Measurements from ENCODE around the gene ONECUT3. TPM values are rescaled to one million over a fixed set of nuclear protein-coding genes. Genes with fewer than 3 reads are reported as not detected.

The ONECUT3 gene
- total and polyA plus RNA-seq, 12 donors, result under 0.01 TPM; not detected in 11

DNA sequence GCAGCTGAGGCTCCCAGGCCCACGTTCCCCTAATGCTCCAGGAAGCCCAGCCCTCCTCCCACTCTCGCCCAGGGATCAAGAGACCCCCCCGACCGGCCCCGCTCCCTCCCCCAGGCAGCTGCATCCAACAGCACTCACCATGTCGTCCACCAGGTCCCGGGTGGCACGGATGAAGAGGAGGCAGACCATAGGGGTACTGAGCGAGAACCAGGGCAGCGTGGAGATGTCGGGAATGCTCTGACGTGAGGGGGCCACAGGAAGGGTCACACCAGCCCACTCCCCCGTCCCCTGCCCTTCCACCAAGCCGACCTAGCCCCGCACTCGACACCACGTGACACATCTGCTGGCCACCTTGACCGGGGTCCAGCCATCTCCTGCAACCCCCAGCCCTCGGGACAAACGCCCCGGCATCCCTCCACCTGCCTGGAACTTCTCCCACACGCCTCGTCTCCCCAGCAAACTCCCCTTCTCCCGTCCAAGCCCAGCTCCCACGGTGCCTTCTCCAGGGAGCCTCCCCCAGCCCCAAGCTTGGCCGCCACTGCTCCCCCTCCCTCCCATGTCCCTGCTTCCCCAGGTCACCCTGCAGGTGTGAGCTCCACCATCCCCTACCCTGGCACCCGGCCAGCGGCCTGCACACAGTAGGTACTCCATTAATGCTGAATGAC is 53.9 kb downstream of the ONECUT3 start:
- no peaks in the 10 kb centered on the region for H3K9me3 ChIP-seq (replicated peaks in 1 of 3)
- no peaks in the 10 kb centered on the region for H3K36me3 ChIP-seq (replicated peaks in 1 of 2)
- WGBS, 4 donors, result 75 to 86% (median 79%) methylated on average over 24 to 28 of the region's 28 CpGs
- H3K4me1 ChIP-seq (replicated peaks in 1 of 2), result peaks cover 5 to 6% of the 10 kb centered on the region in 2 donors
- intact Hi-C loops (cut with DNase I), result no loop called here
- H3K4me3 ChIP-seq, result no peak overlapping the region
- H3K27ac ChIP-seq, result no peak overlapping the region
- no peak for DNase-seq
- no peaks in the 10 kb centered on the region for H3K27me3 ChIP-seq
- no peak for TF ChIP-seq POLR2A (IDR thresholded peaks at IDR 0.05)
- TF ChIP-seq, protein P1, sequence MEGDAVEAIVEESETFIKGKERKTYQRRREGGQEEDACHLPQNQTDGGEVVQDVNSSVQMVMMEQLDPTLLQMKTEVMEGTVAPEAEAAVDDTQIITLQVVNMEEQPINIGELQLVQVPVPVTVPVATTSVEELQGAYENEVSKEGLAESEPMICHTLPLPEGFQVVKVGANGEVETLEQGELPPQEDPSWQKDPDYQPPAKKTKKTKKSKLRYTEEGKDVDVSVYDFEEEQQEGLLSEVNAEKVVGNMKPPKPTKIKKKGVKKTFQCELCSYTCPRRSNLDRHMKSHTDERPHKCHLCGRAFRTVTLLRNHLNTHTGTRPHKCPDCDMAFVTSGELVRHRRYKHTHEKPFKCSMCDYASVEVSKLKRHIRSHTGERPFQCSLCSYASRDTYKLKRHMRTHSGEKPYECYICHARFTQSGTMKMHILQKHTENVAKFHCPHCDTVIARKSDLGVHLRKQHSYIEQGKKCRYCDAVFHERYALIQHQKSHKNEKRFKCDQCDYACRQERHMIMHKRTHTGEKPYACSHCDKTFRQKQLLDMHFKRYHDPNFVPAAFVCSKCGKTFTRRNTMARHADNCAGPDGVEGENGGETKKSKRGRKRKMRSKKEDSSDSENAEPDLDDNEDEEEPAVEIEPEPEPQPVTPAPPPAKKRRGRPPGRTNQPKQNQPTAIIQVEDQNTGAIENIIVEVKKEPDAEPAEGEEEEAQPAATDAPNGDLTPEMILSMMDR (IDR thresholded peaks at IDR 0.05), result no peak

DNA sequence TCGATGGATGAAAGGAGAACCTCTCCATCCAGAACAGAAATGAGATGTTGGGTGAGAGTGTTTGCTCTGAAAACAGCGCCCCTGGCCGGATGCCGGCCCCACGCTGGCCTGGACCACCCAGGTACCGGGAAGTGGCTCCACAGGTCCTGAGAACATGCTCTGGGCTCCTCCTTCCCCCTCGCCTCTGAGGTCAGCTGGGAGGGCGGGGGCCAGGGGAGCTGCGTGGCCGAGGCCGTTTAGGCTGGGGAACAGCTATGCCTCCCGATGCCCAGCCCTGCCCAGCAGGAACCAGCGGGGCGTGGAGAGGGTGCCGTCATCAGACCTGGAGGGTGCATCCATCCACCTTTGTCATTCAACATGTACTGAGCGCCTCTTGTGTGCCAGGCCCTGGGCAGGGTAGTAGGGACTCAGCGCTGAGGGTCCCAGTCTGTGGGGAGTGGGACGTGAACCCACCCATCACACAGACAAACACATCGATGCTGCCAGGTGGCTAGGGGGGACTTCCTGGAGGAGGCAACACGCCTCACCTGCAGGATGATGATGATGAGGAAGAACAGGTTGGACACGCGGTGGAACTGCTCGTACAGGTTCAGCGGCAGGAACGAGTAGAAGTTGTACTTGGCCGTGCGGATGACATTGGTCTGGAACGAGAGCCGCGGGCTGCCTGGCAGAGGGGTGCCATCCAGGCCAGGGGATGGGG is 54.5 kb downstream of the ONECUT3 start:
- TF ChIP-seq, protein P1 (IDR thresholded peaks at IDR 0.05), result no peak
- no peak for TF ChIP-seq POLR2A (IDR thresholded peaks at IDR 0.05)
- intact Hi-C loops (cut with DNase I), result no loop called here
- WGBS, 4 donors, result 83 to 93% (median 88%) methylated on average over 17 to 30 of the region's 30 CpGs

DNA sequence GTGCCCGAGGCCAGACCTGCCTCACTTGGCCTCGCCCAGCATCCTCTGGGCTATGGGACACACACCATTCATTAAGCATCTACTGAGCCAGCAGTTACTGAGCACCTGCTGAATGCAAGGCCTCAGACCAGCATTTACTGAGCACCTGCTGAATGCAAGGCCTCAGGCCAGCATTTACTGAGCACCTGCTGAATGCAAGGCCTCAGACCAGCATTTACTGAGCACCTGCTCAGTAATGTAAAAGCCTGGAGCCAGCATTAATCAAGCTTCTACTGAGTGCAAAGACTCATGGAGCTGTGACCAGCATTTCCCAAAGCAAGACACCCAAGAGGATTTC is 55.1 kb downstream of the ONECUT3 start:
- no peak for TF ChIP-seq POLR2A (IDR thresholded peaks at IDR 0.05)
- TF ChIP-seq, protein P1 (IDR thresholded peaks at IDR 0.05), result no peak
- Histone ChIP-seq H3K4me3 (no peak overlapping the region), H3K27me3 (no peaks in the 10 kb centered on the region), H3K4me1 (replicated peaks in 1 of 2) (peaks cover 12 to 13% of the 10 kb centered on the region in 2 donors), H3K9me3 (replicated peaks in 1 of 3) (no peaks in the 10 kb centered on the region), H3K27ac (no peak overlapping the region), H3K36me3 (replicated peaks in 1 of 2) (no peaks in the 10 kb centered on the region)
- 89 to 90% methylated on average over 2 of the region's 2 CpGs; no CpG with 5 or more reads in 2 of the 4 donors for WGBS, 4 donors
- intact Hi-C loops (cut with DNase I), result no loop called here
- DNase-seq, result no peak

More for the DNA sequence above, 54.5 kb downstream of the ONECUT3 start:
- Histone ChIP-seq H3K36me3 (replicated peaks in 1 of 2) (no peaks in the 10 kb centered on the region), H3K4me3 (no peak overlapping the region), H3K27me3 (no peaks in the 10 kb centered on the region), H3K27ac (no peak overlapping the region), H3K9me3 (replicated peaks in 1 of 3) (no peaks in the 10 kb centered on the region), H3K4me1 (replicated peaks in 1 of 2) (peaks cover 7 to 8% of the 10 kb centered on the region in 2 donors)
- DNase-seq, result no peak

DNA sequence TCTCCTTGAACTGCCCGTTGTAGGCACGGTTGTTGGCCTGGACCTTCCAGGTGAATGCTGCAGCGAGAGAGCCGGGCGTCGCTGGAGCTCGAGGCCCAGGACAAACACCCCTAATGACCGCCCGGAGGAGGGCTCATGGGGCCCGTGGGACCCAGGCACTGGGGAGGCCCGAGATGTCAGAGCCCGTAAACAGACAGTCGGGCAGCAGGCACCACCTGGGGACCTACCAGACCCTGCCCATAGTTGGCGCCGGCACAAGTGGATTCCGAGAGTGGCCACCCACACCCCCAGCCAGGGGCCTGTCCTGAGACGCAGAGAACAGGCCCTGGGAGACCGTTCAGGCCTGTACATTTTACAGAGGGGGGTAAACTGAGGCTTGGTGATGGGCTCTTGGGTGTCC is 56.4 kb downstream of the ONECUT3 start:
- TF ChIP-seq, protein P1 (IDR thresholded peaks at IDR 0.05), result no peak
- no peak for TF ChIP-seq POLR2A (IDR thresholded peaks at IDR 0.05)
- WGBS, 4 donors, result 86 to 91% (median 89%) methylated on average over 7 to 18 of the region's 18 CpGs
- no peak overlapping the region for H3K27ac ChIP-seq
- H3K9me3 ChIP-seq (replicated peaks in 1 of 3), result no peaks in the 10 kb centered on the region
- peaks cover 12 to 17% of the 10 kb centered on the region in 2 donors for H3K4me1 ChIP-seq (replicated peaks in 1 of 2)
- no peaks in the 10 kb centered on the region for H3K36me3 ChIP-seq (replicated peaks in 1 of 2)
- no peaks in the 10 kb centered on the region for H3K27me3 ChIP-seq
- H3K4me3 ChIP-seq, result no peak overlapping the region
- DNase-seq, result peak in 1 of 7 donors; percentile 11
- intact Hi-C loops (cut with DNase I), result loop anchor here in 1 of 2 donors (10.0 kb wide), 1 partner anchor 265 kb away; no protein-coding TSS in a partner anchor

Measured in adrenal gland (tissue), 12 donors.